Ishikawa (cell line): ENCODE data around the gene PRKCZ.

Experiments
- CEBPB ChIP-seq: IDR thresholded peaks from 2 replicates; pipeline ENCODE4 v1.6.1; 2012
- CREB1 ChIP-seq: IDR thresholded peaks from 2 replicates; pipeline ENCODE4 v1.6.1; 2012; ENCODE audit warnings: low read depth
- EGR1 ChIP-seq: IDR thresholded peaks from 2 replicates; pipeline ENCODE4 v1.6.1; 2012
- EP300 ChIP-seq: IDR thresholded peaks from 2 replicates; pipeline ENCODE4 v1.6.1; 2012; ENCODE audit warnings: borderline replicate concordance
- FOXM1 ChIP-seq: IDR thresholded peaks from 2 replicates; pipeline ENCODE4 v1.6.1; 2012; ENCODE audit warnings: low read depth, borderline replicate concordance
- NFIC ChIP-seq: IDR thresholded peaks from 2 replicates; pipeline ENCODE4 v1.6.1; 2012
- RAD21 ChIP-seq: IDR thresholded peaks from 2 replicates; pipeline ENCODE4 v1.6.1; 2012; ENCODE audit warnings: low read depth
- TAF1 ChIP-seq: IDR thresholded peaks from 2 replicates; pipeline ENCODE4 v1.6.1; 2012; ENCODE audit warnings: low read depth, mild to moderate bottlenecking
- TCF12 ChIP-seq: IDR thresholded peaks from 2 replicates; pipeline ENCODE4 v1.6.1; 2012; ENCODE audit warnings: low read depth
- TEAD4 ChIP-seq: IDR thresholded peaks from 2 replicates; pipeline ENCODE4 v1.6.1; 2012
- YY1 ChIP-seq: IDR thresholded peaks from 2 replicates; pipeline ENCODE4 v1.6.1; 2012; ENCODE audit warnings: low read depth
- ZBTB7A ChIP-seq: IDR thresholded peaks from 2 replicates; pipeline ENCODE4 v1.6.1; 2012; ENCODE audit warnings: low read depth
- TF ChIP-seq, protein P1 (sequence below): IDR thresholded peaks from 2 replicates; pipeline ENCODE4 v1.6.1; 2012
- TF ChIP-seq, protein P2 (sequence below): IDR thresholded peaks from 2 replicates; pipeline ENCODE4 v1.6.1; 2012; ENCODE audit warnings: low read depth, mild to moderate bottlenecking
- TF ChIP-seq, protein P3 (sequence below): IDR thresholded peaks from 2 replicates; pipeline ENCODE4 v1.6.1; 2012

Gene PRKCZ

DNA sequence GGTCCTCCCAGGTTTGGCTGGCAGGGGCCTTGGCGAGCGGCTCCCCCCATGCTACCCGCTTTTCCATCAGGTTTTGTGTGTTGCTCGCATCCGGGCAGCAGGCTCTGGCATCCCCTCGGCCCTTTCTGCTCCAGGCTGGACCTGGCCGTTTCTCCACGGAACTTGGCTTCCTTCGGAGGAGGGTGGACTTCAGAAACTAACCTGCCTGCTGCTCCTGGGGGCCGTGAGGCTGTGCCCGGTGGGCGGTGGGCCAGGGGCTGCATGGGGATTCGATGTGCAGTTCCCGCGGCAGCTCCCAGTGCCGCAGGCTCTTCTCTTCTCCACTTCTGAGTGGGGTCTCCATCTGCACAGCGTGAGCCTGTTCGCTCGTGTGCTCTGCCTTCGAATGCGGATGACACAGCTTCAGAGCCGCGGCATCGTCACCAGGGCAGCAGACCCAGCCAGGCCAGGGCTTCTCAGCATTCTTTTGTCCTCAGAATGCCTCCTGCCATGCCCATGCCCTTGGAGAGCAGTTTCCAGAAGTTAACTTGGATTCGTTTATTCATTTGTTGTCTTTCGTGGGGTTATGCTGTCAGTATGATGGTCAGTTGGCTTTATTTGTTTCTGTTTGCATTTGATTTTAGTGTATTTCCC is 36.4 kb downstream of the PRKCZ start:
- TF ChIP-seq NFIC (no peak), TCF12 (no peak), RAD21 (no peak), ZBTB7A (no peak), TAF1 (no peak), FOXM1 (no peak), YY1 (no peak), CEBPB (no peak), TEAD4 (no peak), EP300 (no peak), CREB1 (no peak), EGR1 (no peak)
- TF ChIP-seq, protein P1, sequence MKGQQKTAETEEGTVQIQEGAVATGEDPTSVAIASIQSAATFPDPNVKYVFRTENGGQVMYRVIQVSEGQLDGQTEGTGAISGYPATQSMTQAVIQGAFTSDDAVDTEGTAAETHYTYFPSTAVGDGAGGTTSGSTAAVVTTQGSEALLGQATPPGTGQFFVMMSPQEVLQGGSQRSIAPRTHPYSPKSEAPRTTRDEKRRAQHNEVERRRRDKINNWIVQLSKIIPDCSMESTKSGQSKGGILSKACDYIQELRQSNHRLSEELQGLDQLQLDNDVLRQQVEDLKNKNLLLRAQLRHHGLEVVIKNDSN, result no peak
- TF ChIP-seq, protein P2, sequence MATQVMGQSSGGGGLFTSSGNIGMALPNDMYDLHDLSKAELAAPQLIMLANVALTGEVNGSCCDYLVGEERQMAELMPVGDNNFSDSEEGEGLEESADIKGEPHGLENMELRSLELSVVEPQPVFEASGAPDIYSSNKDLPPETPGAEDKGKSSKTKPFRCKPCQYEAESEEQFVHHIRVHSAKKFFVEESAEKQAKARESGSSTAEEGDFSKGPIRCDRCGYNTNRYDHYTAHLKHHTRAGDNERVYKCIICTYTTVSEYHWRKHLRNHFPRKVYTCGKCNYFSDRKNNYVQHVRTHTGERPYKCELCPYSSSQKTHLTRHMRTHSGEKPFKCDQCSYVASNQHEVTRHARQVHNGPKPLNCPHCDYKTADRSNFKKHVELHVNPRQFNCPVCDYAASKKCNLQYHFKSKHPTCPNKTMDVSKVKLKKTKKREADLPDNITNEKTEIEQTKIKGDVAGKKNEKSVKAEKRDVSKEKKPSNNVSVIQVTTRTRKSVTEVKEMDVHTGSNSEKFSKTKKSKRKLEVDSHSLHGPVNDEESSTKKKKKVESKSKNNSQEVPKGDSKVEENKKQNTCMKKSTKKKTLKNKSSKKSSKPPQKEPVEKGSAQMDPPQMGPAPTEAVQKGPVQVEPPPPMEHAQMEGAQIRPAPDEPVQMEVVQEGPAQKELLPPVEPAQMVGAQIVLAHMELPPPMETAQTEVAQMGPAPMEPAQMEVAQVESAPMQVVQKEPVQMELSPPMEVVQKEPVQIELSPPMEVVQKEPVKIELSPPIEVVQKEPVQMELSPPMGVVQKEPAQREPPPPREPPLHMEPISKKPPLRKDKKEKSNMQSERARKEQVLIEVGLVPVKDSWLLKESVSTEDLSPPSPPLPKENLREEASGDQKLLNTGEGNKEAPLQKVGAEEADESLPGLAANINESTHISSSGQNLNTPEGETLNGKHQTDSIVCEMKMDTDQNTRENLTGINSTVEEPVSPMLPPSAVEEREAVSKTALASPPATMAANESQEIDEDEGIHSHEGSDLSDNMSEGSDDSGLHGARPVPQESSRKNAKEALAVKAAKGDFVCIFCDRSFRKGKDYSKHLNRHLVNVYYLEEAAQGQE, result no peak
- TF ChIP-seq, protein P3, sequence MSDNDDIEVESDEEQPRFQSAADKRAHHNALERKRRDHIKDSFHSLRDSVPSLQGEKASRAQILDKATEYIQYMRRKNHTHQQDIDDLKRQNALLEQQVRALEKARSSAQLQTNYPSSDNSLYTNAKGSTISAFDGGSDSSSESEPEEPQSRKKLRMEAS, result no peak

DNA sequence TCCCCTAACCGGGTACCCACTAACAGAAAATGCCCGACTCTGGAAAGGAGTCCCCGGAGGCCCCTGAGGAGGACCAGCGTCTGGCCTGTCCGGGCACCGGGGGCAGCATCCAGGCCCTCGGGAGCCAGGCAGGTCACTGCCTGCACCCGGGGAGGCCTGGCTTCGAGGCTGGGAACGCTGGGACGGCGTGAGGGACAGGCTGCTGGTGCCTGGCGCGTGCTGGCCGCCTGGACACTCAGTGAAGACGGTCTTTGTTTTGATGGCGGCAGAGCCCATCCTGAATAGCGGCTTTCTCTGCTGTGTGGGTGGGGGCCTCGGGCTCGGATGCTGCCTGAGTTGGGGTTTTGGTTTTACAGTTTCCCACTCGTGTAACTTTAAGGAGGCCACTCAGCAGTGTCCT is 37.6 kb downstream of the PRKCZ start:
- no peak for TF ChIP-seq RAD21
- no peak for TF ChIP-seq EGR1
- no peak for TF ChIP-seq NFIC
- no peak for TF ChIP-seq TCF12
- TF ChIP-seq CREB1, result no peak
- TF ChIP-seq ZBTB7A, result no peak
- TF ChIP-seq, protein P2, result no peak
- no peak for TF ChIP-seq EP300
- no peak for TF ChIP-seq FOXM1
- TF ChIP-seq, protein P3, result no peak
- TF ChIP-seq CEBPB, result no peak
- TF ChIP-seq TEAD4, result no peak
- TF ChIP-seq YY1, result no peak
- TF ChIP-seq, protein P1, result no peak
- no peak for TF ChIP-seq TAF1

DNA sequence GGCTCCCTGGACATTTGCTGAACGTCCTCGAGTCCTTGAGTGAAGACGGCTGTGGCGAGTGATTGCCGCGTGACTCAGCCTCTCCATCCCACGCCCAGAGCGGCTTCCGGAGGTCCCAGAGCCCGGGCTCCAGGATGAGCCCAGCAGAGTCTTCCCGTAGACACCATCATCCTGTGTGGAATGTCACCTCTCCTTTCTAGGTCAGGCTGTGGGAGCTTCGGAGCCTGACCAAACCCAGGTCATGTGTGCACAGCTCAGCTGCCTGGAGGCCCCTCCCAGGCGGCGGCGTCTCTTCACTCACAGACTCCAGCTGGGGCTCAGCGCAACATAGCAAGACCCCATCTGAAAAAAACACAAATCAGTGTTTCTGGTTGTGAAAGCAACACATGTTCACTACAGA is 38.2 kb downstream of the PRKCZ start:
- TF ChIP-seq, protein P1, result no peak
- no peak for TF ChIP-seq CREB1
- TF ChIP-seq, protein P2, result no peak
- no peak for TF ChIP-seq EGR1
- no peak for TF ChIP-seq EP300
- no peak for TF ChIP-seq YY1
- TF ChIP-seq FOXM1, result no peak
- TF ChIP-seq TAF1, result no peak
- no peak for TF ChIP-seq TEAD4
- no peak for TF ChIP-seq RAD21
- no peak for TF ChIP-seq ZBTB7A
- TF ChIP-seq NFIC, result no peak
- no peak for TF ChIP-seq TCF12

DNA sequence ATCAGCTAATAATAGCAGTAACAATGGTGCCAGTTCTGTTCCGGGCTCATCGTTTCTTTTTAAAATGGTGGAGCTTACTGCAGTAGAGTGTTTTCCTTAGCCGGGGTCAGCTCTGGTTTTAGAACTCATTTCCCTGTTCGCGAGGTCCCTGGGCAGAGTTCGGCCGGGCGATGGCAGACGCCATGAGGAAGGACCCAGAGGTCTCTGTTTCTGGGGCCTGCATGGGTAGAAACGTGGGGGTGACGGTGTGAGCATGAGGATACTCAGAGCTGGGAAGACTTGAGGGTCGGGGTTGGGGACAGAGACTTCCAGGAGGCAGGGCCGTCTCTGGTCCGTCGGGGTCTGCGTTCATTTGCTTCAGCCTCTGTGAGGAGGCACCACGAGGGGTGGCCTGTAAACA is 38.8 kb downstream of the PRKCZ start:
- TF ChIP-seq CEBPB, result no peak
- no peak for TF ChIP-seq CREB1
- no peak for TF ChIP-seq TAF1
- no peak for TF ChIP-seq NFIC
- TF ChIP-seq EGR1, result no peak
- TF ChIP-seq ZBTB7A, result no peak
- no peak for TF ChIP-seq FOXM1
- TF ChIP-seq YY1, result no peak
- TF ChIP-seq EP300, result no peak
- no peak for TF ChIP-seq TCF12
- TF ChIP-seq, protein P2, result no peak
- TF ChIP-seq RAD21, result no peak
- TF ChIP-seq, protein P1, result no peak
- TF ChIP-seq, protein P3, result no peak
- TF ChIP-seq TEAD4, result no peak
